Esophagus squamous epithelium (tissue), 5 donors: ENCODE results near the gene SLC22A1. TPM values are rescaled to one million over a fixed set of nuclear protein-coding genes. Genes with fewer than 3 reads are reported as not detected.

Experiments used
- DNase-seq: peaks from one replicate; lab custom pipeline; 2025; lab: John Stamatoyannopoulos, UW
- H3K27ac ChIP-seq, 4 donors: fragments of 200-600 bp; sonication (generic); one replicate each; pipeline ENCODE4 v1.5.1; 2016 to 2019; ENCODE audit warnings: mild to moderate bottlenecking in 1 of 4
- H3K27me3 ChIP-seq, 4 donors: fragments of 200-600 bp; sonication (generic); 1 replicate in 3 of 4; 2 replicates in 1 of 4; pipeline versions ENCODE4 v1.5.1 to v1.6.0; 2017 to 2021; ENCODE audit warnings: antibody characterized with exemption in 1 of 4
- H3K36me3 ChIP-seq, 3 donors: fragments of 200-600 bp; sonication (generic); one replicate each; pipeline ENCODE4 v1.5.1; 2016 to 2019
- H3K4me1 ChIP-seq, 3 donors: fragments of 200-600 bp; sonication (generic); one replicate each; pipeline ENCODE4 v1.5.1; 2017 to 2019
- H3K4me3 ChIP-seq, 4 donors: fragments of 200-600 bp; sonication (generic); 1 replicate in 3 of 4; 2 replicates in 1 of 4; pipeline ENCODE4 v1.5.1; 2016 to 2019; ENCODE audit warnings: mild to moderate bottlenecking in 2 of 4, moderate library complexity in 1 of 4
- H3K9me3 ChIP-seq, 3 donors: fragments of 200-600 bp; sonication (generic); one replicate each; pipeline ENCODE4 v1.5.1; 2016 to 2019
- POLR2A ChIP-seq, 4 donors: fragments of 450-650 bp; IDR thresholded peaks; one replicate each; pipeline ENCODE4 v1.6.1; 2017; ENCODE audit warnings: antibody characterized with exemption in 4 of 4, mild to moderate bottlenecking in 4 of 4, moderate library complexity in 3 of 4
- WGBS, 2 donors: methylation state at CpG; one replicate each; pipeline ENCODE4 v1.1.5; 2018; 5-methylcytosine and 5-hydroxymethylcytosine counted together
- intact Hi-C: fragments of 100-400 bp; cut with DNase I; formaldehyde crosslinking; loops from one replicate; pipeline ENCODE4 v1.15.0; 2022
- total RNA-seq, 4 donors: library from RNA; depleted of rRNA; stranded (reverse); fragments of >200 nt; gene quantifications; one replicate each; pipeline ENCODE4 v1.1.0, GENCODE V29; 2016
- TF ChIP-seq, protein P1 (sequence below), 6 experiments: fragments of 450-650 bp in 4 of 6; fragments of 200-600 bp in 2 of 6; sonication (generic) in 2 of 6; IDR thresholded peaks; one replicate each; pipeline ENCODE4 v1.5.1; 2016 to 2019; ENCODE audit warnings: antibody characterized with exemption in 6 of 6, mild to moderate bottlenecking in 4 of 6, moderate library complexity in 4 of 6
- donor health status: DM: yes; HTN: yes; CAD: no.

The SLC22A1 gene
- total RNA-seq, 4 donors from 2014 or later: 0.35 to 0.53 (median 0.38) TPM; not detected in 1

DNA sequence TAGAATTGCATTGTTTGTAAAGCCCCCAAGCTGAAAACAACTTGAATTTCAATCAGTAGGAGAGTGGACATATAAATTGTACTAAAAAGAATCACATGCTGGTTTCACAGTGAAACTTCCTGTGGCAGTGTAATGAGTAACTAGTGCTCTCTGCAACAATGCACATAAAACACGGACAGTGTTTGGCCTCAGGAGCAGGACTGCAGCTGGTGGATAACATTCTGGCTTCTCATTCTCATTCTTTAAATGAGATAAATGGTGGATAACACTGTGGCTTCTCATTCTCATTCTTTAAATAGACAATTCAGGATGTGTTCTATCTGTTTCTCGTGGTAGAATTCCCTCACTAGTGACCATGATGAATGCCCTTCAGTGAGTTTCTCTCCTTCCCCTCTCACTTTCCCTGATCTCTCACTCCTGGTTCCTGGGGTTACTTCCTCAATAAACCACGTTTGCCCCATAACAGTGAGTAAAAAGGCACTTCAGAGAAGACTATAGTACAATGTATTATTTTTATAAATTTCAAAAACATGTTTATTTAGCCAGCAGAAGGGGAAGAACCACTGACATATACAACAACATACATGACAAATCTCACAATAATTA is 77.1 kb downstream of the SLC22A1 start:
- DNase-seq: no peak
- 11 to 25% methylated on average over 3 of the region's 3 CpGs for WGBS, 2 donors
- Histone ChIP-seq H3K4me3 (no peak overlapping the region), H3K4me1 (no peaks in the 10 kb centered on the region), H3K9me3 (peaks cover 0 to 12% (median 9%) of the 10 kb centered on the region in 3 donors), H3K36me3 (no peaks in the 10 kb centered on the region), H3K27ac (no peak overlapping the region), H3K27me3 (no peaks in the 10 kb centered on the region)
- no peak for TF ChIP-seq POLR2A (IDR thresholded peaks at IDR 0.05)
- TF ChIP-seq, protein P1, sequence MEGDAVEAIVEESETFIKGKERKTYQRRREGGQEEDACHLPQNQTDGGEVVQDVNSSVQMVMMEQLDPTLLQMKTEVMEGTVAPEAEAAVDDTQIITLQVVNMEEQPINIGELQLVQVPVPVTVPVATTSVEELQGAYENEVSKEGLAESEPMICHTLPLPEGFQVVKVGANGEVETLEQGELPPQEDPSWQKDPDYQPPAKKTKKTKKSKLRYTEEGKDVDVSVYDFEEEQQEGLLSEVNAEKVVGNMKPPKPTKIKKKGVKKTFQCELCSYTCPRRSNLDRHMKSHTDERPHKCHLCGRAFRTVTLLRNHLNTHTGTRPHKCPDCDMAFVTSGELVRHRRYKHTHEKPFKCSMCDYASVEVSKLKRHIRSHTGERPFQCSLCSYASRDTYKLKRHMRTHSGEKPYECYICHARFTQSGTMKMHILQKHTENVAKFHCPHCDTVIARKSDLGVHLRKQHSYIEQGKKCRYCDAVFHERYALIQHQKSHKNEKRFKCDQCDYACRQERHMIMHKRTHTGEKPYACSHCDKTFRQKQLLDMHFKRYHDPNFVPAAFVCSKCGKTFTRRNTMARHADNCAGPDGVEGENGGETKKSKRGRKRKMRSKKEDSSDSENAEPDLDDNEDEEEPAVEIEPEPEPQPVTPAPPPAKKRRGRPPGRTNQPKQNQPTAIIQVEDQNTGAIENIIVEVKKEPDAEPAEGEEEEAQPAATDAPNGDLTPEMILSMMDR (IDR thresholded peaks at IDR 0.05): no peak
- intact Hi-C loops: no loop called here

DNA sequence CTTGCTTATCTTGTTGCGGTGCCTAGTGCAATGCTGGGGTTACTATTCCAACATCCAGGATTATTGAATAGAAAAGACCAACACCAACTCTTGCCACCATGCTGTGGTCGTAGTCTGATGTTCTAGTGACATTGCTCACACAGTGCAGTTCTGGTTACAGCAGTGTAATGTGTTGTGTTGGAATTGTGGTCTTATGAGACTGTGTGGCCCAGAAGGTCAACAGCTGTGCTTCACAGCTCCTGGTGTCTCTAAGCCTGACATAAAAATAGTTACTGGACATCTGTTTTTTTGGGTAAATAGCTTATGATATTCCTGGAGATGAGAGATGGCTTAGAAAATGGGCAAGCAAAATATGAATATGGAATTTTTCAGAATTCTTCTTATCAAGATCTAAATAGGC is 79.4 kb downstream of the SLC22A1 start:
- no peak for DNase-seq
- H3K27ac ChIP-seq: no peak overlapping the region
- TF ChIP-seq, protein P1 (IDR thresholded peaks at IDR 0.05): no peak
- TF ChIP-seq POLR2A (IDR thresholded peaks at IDR 0.05): no peak

DNA sequence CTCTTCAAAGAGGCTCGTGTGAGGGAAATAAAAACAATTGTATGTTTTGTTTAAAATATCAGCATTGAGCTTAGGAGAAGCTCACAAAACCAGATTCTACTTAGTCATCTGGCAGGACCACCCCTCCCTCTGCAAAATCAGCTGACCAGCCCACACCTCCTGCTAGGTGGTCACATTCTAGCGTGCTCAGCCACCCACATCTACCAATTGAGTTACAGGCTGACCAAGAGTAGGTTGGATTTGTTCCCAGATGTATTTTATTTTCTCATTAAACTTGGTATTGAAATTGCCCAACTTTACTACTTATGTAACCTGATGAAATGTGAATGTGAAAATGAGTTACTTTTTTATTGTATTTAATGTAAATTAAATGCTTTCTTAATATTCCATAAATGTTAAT is 80.8 kb downstream of the SLC22A1 start:
- intact Hi-C loops: no loop called here
- no peaks in the 10 kb centered on the region for H3K9me3 ChIP-seq
- WGBS, 2 donors: 33 to 41% methylated on average over 2 of the region's 2 CpGs
- no peak overlapping the region for H3K27ac ChIP-seq
- TF ChIP-seq, protein P1 (IDR thresholded peaks at IDR 0.05): no peak
- TF ChIP-seq POLR2A (IDR thresholded peaks at IDR 0.05): no peak
- no peak overlapping the region for H3K4me3 ChIP-seq
- no peaks in the 10 kb centered on the region for H3K36me3 ChIP-seq
- no peaks in the 10 kb centered on the region for H3K27me3 ChIP-seq
- H3K4me1 ChIP-seq: no peaks in the 10 kb centered on the region
- DNase-seq: no peak

More for the DNA sequence above, 79.4 kb downstream of the SLC22A1 start:
- Histone ChIP-seq H3K4me1 (no peaks in the 10 kb centered on the region), H3K27me3 (no peaks in the 10 kb centered on the region), H3K9me3 (no peaks in the 10 kb centered on the region), H3K4me3 (no peak overlapping the region), H3K36me3 (no peaks in the 10 kb centered on the region)
- intact Hi-C loops: no loop called here
- WGBS, 2 donors: 71 to 77% methylated on average over 2 of the region's 2 CpGs

DNA sequence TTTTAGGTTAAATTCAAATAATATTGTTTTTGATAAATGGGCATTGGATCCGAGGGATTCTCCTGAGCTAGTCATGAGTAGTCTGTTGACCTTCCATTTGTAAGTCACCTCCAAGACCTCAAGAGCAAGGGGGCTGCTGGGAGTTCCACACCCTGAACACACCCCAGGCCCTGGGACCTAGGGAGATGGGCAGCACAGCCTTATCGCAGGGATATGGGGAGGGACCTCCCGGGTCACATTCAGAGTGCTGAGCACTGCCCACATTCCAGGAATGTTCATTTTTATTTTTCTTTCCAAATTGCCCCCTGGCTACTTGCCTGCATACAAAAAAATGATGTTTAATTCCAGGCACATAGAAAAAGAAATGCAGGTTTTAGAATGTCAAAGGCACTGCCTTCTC is 81.5 kb downstream of the SLC22A1 start:
- no peaks in the 10 kb centered on the region for H3K27me3 ChIP-seq
- intact Hi-C loops: no loop called here
- DNase-seq: no peak
- no peak for TF ChIP-seq POLR2A (IDR thresholded peaks at IDR 0.05)
- TF ChIP-seq, protein P1 (IDR thresholded peaks at IDR 0.05): no peak
- no peaks in the 10 kb centered on the region for H3K9me3 ChIP-seq
- H3K4me1 ChIP-seq: no peaks in the 10 kb centered on the region
- no peak overlapping the region for H3K4me3 ChIP-seq
- H3K36me3 ChIP-seq: no peaks in the 10 kb centered on the region
- no peak overlapping the region for H3K27ac ChIP-seq
- 62 to 69% methylated on average over 3 of the region's 3 CpGs for WGBS, 2 donors

DNA sequence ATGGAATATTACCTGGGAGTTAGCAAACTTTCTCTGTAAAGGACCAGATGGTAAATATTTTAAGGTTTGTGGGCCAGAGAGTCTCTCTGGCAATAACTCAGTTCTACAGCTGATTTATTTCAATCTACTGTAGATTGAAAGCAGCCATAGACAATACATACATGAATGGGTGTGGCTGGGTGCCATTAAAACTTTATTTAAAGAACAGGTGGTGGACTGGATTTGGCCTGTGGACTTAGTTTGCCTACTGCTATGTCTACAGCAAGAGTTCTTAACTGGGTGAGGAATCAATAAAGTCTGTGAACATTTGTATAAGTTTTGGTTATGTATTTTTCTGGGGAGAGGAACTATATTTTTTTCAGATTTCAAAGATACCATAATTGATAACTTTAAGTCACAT is 81.9 kb downstream of the SLC22A1 start:
- intact Hi-C loops: no loop called here

More for the DNA sequence above, 81.9 kb downstream of the SLC22A1 start:
- Histone ChIP-seq H3K36me3 (no peaks in the 10 kb centered on the region), H3K9me3 (no peaks in the 10 kb centered on the region), H3K27ac (no peak overlapping the region), H3K4me3 (no peak overlapping the region), H3K27me3 (no peaks in the 10 kb centered on the region), H3K4me1 (no peaks in the 10 kb centered on the region)
- TF ChIP-seq POLR2A (IDR thresholded peaks at IDR 0.05): no peak
- TF ChIP-seq, protein P1 (IDR thresholded peaks at IDR 0.05): no peak
- no peak for DNase-seq
